BLaER1 (cell line): Measurements from ENCODE around the gene IDI2.

Experiments used
- H3K27ac ChIP-seq: shearing (Covaris generic); formaldehyde crosslinking; 2 replicates; pipeline ENCODE4 v1.8.1; 2022
- H3K27me3 ChIP-seq: shearing (Covaris generic); formaldehyde crosslinking; 2 replicates; pipeline ENCODE4 v1.8.1; 2022
- H3K36me3 ChIP-seq: shearing (Covaris generic); formaldehyde crosslinking; 2 replicates; pipeline ENCODE4 v1.8.1; 2022
- H3K4me1 ChIP-seq: shearing (Covaris generic); formaldehyde crosslinking; 2 replicates; pipeline ENCODE4 v1.8.1; 2022
- H3K4me2 ChIP-seq: shearing (Covaris generic); formaldehyde crosslinking; 2 replicates; pipeline ENCODE4 v1.8.1; 2022
- H3K4me3 ChIP-seq: shearing (Covaris generic); formaldehyde crosslinking; 2 replicates; pipeline ENCODE4 v1.8.1; 2022
- H3K9ac ChIP-seq: shearing (Covaris generic); formaldehyde crosslinking; 2 replicates; pipeline ENCODE4 v1.8.1; 2022
- H3K9me3 ChIP-seq: shearing (Covaris generic); formaldehyde crosslinking; 2 replicates; pipeline ENCODE4 v1.8.1; 2022
- H4K20me1 ChIP-seq: shearing (Covaris generic); formaldehyde crosslinking; 2 replicates; pipeline ENCODE4 v1.8.1; 2022
- Cebpa-rat ChIP-seq: shearing (Covaris generic); IDR thresholded peaks from 2 replicates; pipeline ENCODE4 v1.8.1; 2022

IDI2 gene

GRCh38 chr10:1037098-1037497 lies 11.4 kb upstream of the IDI2 start:
- Histone ChIP-seq H3K27me3 (no peaks in the 10 kb centered on the region), H3K9ac (no peak overlapping the region), H3K9me3 (no peaks in the 10 kb centered on the region), H3K27ac (no peak overlapping the region), H3K4me3 (no peak overlapping the region), H3K36me3 (peaks cover 52% of the 10 kb centered on the region), H3K4me1 (peaks cover 77% of the 10 kb centered on the region), H4K20me1 (peaks cover 18% of the 10 kb centered on the region), H3K4me2 (no peak overlapping the region)
- no peak for TF ChIP-seq Cebpa-rat

GRCh38 chr10:1036341-1036791 lies 10.7 kb upstream of the IDI2 start:
- Histone ChIP-seq H3K9ac (no peak overlapping the region), H3K27me3 (no peaks in the 10 kb centered on the region), H3K4me3 (no peak overlapping the region), H3K27ac (no peak overlapping the region), H3K9me3 (no peaks in the 10 kb centered on the region), H4K20me1 (peaks cover 18% of the 10 kb centered on the region), H3K4me2 (no peak overlapping the region), H3K4me1 (peaks cover 74% of the 10 kb centered on the region), H3K36me3 (peaks cover 44% of the 10 kb centered on the region)
- TF ChIP-seq Cebpa-rat = no peak

DNA sequence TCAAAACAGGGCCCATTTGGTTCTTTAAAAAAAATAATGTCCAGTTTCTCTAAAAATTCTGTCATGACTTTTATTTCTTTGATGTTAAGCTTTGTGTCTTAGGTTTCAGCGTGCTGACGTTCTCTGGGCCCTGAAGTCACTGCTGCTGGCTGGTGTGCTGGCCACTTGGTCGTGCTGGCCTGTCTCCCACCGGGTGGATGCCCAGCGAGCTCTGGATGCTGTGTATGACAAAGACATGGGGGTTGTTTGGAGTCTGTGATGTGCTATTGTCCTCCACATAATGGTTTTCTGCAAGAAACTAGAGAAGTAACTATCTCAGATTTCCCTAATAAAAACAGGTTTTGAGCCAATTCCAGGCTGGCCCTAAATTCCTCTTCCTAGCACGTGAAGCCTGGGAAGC lies 9.5 kb upstream of the IDI2 start:
- no peaks in the 10 kb centered on the region for H3K9me3 ChIP-seq
- no peak overlapping the region for H3K4me3 ChIP-seq
- H3K9ac ChIP-seq = 0 out of 2 replicates have a peak overlapping the region, but pooled peaks have one; percentile 3
- H4K20me1 ChIP-seq = peaks cover 13% of the 10 kb centered on the region
- 0 out of 2 replicates have a peak overlapping the region, but pooled peaks have one; percentile 13 for H3K27ac ChIP-seq
- H3K4me2 ChIP-seq = no peak overlapping the region
- H3K4me1 ChIP-seq = peaks cover 63% of the 10 kb centered on the region
- H3K27me3 ChIP-seq = no peaks in the 10 kb centered on the region
- no peak for TF ChIP-seq Cebpa-rat
- peaks cover 34% of the 10 kb centered on the region for H3K36me3 ChIP-seq

- no peak for TF ChIP-seq Cebpa-rat
- no peak overlapping the region for H3K27ac ChIP-seq
- H3K4me2 ChIP-seq = no peak overlapping the region
- no peaks in the 10 kb centered on the region for H3K9me3 ChIP-seq
- peaks cover 58% of the 10 kb centered on the region for H3K4me1 ChIP-seq
- peaks cover 32% of the 10 kb centered on the region for H3K36me3 ChIP-seq
- H3K9ac ChIP-seq = no peak overlapping the region
- H3K4me3 ChIP-seq = no peak overlapping the region
- H3K27me3 ChIP-seq = no peaks in the 10 kb centered on the region
- H4K20me1 ChIP-seq = peaks cover 10% of the 10 kb centered on the region; the same call in 1 of the 2 replicates
These were observed 9.1 kb upstream of the IDI2 start for GRCh38 chr10:1034758-1035157.

DNA sequence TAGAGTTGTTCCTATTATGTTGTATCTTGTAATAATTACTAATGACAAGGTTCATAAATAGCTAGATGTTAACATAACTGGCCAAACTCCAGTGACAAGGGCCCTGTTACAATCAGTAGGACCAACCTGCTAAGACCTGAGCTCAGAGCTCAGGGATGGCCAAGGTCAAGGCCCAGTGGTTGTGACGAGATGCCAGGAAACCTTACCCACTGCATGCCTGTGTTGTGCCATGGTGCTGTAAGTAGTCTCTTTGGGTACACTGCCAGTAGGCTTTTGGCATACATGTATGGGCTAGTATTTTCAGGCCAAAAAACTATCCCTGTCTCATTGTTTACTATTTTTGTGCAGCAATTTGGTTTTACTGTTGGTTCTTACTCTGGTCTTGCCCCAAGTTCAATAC lies 7.9 kb upstream of the IDI2 start:
- H3K4me3 ChIP-seq = no peak overlapping the region
- H3K27me3 ChIP-seq = no peaks in the 10 kb centered on the region
- no peaks in the 10 kb centered on the region for H3K9me3 ChIP-seq
- H3K4me1 ChIP-seq = peaks cover 47% of the 10 kb centered on the region
- no peak overlapping the region for H3K4me2 ChIP-seq
- peaks cover 22% of the 10 kb centered on the region for H3K36me3 ChIP-seq
- H4K20me1 ChIP-seq = no peaks in the 10 kb centered on the region
- H3K27ac ChIP-seq = no peak overlapping the region
- no peak for TF ChIP-seq Cebpa-rat
- no peak overlapping the region for H3K9ac ChIP-seq

- TF ChIP-seq Cebpa-rat = no peak
- Histone ChIP-seq H3K27ac (no peak overlapping the region), H3K9ac (no peak overlapping the region), H3K36me3 (no peaks in the 10 kb centered on the region), H3K4me3 (no peak overlapping the region), H4K20me1 (no peaks in the 10 kb centered on the region), H3K4me2 (no peak overlapping the region), H3K27me3 (no peaks in the 10 kb centered on the region), H3K4me1 (peaks cover 24% of the 10 kb centered on the region), H3K9me3 (no peaks in the 10 kb centered on the region)
These were observed 4.2 kb upstream of the IDI2 start for GRCh38 chr10:1029838-1030237.

DNA sequence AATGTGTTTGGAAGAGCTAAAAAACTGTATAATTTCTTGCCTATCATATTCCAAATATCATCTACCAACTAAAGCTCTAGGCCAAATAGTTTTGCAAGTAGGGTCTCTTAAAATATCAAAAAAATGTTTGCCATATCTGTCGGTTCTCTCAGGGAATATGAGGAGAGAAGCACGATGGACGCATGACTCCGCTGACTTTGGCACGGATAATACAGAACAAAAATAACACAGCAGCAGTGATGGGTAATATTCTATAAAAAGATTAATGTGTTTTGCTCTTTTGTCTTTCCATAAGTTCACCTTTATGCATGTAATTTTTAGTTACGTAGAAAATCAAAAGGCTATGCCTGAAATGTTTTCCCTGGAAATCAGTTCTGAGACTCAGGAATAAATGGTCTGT lies 919 bp upstream of the IDI2 start:
- Histone ChIP-seq H3K27me3 (no peaks in the 10 kb centered on the region), H3K9ac (no peak overlapping the region)
- TF ChIP-seq Cebpa-rat = no peak

DNA sequence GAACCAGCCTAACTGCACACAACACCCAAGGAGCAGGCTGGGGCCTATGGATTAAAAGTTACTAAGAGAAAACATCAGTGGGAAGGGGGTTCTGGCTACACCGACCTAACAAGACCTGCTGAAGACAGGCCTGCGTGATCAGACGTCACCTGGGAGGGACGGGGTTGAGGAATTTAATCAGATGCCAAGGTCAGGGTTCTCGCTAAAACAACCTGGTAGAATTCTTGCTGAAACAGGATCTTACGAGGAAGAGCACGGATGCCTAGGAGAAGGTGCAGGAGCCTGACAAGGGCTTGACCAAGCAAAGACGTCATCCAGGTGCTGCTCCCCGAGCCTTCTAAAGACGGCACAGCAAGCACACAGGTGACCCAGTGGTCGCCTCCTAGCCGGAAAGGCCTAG lies 1.6 kb downstream of the IDI2 start:
- no peaks in the 10 kb centered on the region for H3K4me1 ChIP-seq
- no peak for TF ChIP-seq Cebpa-rat
- no peak overlapping the region for H3K4me3 ChIP-seq
- peaks cover 2% of the 10 kb centered on the region; the same call in 1 of the 2 replicates for H3K9me3 ChIP-seq
- peaks cover 35% of the 10 kb centered on the region for H3K36me3 ChIP-seq
- 0 out of 2 replicates have a peak, but pooled peaks cover 5% of the 10 kb centered on the region for H4K20me1 ChIP-seq
- no peak overlapping the region for H3K27ac ChIP-seq
- H3K9ac ChIP-seq = no peak overlapping the region
- H3K27me3 ChIP-seq = no peaks in the 10 kb centered on the region
- H3K4me2 ChIP-seq = no peak overlapping the region

More for the DNA sequence above, 919 bp upstream of the IDI2 start:
- Histone ChIP-seq H3K4me3 (no peak overlapping the region), H3K36me3 (peaks cover 12% of the 10 kb centered on the region), H3K4me2 (no peak overlapping the region), H3K4me1 (no peaks in the 10 kb centered on the region), H3K27ac (no peak overlapping the region), H4K20me1 (no peaks in the 10 kb centered on the region), H3K9me3 (peaks cover 2% of the 10 kb centered on the region; the same call in 1 of the 2 replicates)

- Histone ChIP-seq H3K36me3 (peaks cover 49% of the 10 kb centered on the region), H4K20me1 (0 out of 2 replicates have a peak, but pooled peaks cover 5% of the 10 kb centered on the region), H3K9me3 (peaks cover 2% of the 10 kb centered on the region; the same call in 1 of the 2 replicates), H3K9ac (no peak overlapping the region), H3K27me3 (no peaks in the 10 kb centered on the region), H3K4me2 (no peak overlapping the region), H3K4me1 (no peaks in the 10 kb centered on the region), H3K4me3 (no peak overlapping the region), H3K27ac (no peak overlapping the region)
- TF ChIP-seq Cebpa-rat = no peak
These were observed 3.2 kb downstream of the IDI2 start for GRCh38 chr10:1022413-1022812.

- H3K27ac ChIP-seq = no peak overlapping the region
- peaks cover 64% of the 10 kb centered on the region for H3K36me3 ChIP-seq
- H3K9ac ChIP-seq = no peak overlapping the region
- H3K9me3 ChIP-seq = peaks cover 2% of the 10 kb centered on the region; the same call in 1 of the 2 replicates
- no peak for TF ChIP-seq Cebpa-rat
- no peaks in the 10 kb centered on the region for H3K27me3 ChIP-seq
- no peak overlapping the region for H3K4me2 ChIP-seq
- peaks cover 11% of the 10 kb centered on the region for H4K20me1 ChIP-seq
- H3K4me1 ChIP-seq = no peaks in the 10 kb centered on the region
- no peak overlapping the region for H3K4me3 ChIP-seq
These were observed 4.7 kb downstream of the IDI2 start for GRCh38 chr10:1020958-1021357.

DNA sequence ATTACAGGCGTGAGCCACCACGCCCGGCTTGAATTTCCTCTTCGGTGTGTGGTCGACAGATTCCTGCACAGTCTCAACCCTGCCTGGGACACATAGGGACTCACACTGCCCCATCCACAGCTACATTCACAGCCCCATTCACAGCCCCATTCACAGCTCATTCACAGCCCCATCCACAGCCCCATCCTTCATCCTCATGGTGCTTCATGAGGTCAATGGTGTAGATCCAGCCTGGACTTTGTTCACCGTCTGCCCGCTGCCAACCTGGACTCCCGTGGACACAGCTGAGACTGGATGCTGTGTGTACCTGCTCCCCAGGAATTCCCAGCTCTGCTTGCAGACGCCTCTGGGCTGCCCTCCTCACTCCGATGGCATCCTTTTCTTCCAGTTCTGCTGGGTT lies 5.2 kb downstream of the IDI2 start:
- Histone ChIP-seq H3K9me3 (peaks cover 2% of the 10 kb centered on the region; the same call in 1 of the 2 replicates), H3K36me3 (peaks cover 69% of the 10 kb centered on the region), H4K20me1 (peaks cover 15% of the 10 kb centered on the region), H3K27me3 (no peaks in the 10 kb centered on the region), H3K27ac (no peak overlapping the region), H3K4me3 (no peak overlapping the region), H3K4me1 (no peaks in the 10 kb centered on the region), H3K9ac (no peak overlapping the region), H3K4me2 (no peak overlapping the region)
- no peak for TF ChIP-seq Cebpa-rat
